Right kidney (tissue), 1 donor: ENCODE data around the gene GRIN3A.
A peak's percentile ranks its signal among the peaks of the same experiment; 100 is the strongest.
"Not testable (repeated sequence)": the region's sequence is repeated elsewhere in the genome, so short reads cannot be mapped to it uniquely, and the experiment has no call there.

Experiments
- DNase-seq: peaks from one replicate; pipeline ENCODE4 v3.0.0-alpha.2; 2016

Gene GRIN3A

DNA sequence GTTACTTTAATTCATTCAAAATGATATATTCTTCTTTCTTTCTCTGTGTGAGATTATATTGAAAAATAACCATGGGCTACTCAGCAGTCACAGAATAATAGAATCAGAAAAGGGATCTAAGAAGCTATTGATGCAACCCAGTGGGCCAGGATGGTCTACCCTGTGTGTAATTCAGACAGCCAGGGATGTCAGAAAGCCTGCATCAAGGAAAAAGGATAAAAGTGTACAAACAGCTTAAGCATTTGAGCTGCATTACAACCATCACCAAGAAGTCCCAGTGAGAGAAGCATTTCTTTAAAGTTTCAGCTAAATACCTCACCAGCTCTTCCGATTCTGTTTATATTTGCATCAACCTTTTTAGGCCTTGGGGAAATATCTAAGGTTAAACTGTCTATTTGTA is 105.8 kb downstream of the GRIN3A start:
- no peak for DNase-seq

DNA sequence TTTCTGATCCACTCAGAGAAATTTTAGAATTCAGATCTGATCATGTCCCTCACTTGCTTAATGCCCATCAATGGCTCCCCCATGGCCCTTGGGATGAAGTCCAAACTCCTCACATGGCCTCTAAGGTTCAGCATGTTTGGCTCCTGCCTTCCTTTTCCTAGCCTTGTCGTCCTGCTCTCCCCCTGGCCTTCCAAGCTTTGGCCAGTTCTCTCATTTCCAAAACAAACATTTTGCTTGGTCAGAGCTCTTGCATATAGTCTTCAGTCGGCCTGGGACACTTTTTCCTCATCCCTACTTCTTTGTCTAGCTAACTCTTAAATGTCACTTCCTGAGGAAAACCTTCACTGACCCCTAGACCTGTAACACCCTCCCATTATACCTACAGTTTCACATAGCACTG is 106.6 kb downstream of the GRIN3A start:
- no peak for DNase-seq

DNA sequence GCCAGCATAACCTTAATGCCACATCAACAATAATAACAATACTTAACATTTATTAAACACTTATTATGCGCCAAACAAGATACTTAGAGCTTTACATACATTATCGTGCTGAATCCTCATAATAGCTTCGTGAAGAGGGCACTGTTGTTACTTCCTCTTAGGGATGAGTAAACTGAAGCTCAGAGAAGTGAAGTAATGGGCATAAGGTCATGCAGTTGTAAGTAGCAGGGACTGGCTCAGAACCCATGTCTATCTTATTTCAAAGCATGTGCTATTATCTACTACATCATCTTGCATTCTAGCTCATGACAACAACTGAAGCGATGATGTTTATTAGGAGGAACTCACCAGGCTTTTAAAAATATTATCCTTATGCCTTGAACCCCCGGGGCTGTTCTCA is 108.8 kb downstream of the GRIN3A start:
- no peak for DNase-seq

DNA sequence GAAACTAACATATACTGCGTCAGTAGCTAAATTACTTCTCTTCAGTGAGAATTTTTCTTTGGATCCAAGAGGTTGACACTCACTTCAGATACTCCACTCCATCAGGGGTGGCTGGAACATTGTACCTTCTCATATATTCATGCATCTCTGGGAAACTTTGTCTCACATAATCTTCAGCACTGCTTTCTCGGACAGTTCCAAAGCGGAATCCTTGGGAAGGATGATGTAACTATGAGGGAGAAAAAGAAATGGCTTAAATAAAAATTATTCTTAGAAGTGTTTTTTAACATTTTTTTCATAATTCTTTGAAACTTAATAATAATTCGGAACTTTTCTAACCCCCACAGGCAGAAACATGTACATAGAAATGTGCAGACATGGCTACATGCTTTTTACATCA is 110.3 kb downstream of the GRIN3A start:
- no peak for DNase-seq

DNA sequence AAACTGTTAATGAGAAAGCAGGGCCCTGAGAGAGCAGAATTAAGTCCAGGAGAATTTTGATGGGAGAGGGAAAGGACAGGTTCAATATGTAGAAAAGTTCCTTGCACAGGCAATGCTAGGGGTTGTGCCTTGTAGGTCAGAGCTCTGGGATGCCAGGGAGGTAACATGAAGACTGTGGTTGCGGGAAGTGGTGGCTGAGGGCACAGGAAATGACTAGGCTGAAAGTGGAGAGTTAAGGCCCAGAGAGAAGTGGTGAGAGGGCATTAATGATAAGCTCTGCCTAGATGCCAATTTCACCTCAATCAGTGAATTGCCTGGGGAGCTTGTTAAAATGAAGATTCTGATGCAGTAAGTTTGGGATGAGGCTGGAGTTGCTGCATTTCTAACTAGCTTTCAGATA is 112.2 kb downstream of the GRIN3A start:
- no peak for DNase-seq

DNA sequence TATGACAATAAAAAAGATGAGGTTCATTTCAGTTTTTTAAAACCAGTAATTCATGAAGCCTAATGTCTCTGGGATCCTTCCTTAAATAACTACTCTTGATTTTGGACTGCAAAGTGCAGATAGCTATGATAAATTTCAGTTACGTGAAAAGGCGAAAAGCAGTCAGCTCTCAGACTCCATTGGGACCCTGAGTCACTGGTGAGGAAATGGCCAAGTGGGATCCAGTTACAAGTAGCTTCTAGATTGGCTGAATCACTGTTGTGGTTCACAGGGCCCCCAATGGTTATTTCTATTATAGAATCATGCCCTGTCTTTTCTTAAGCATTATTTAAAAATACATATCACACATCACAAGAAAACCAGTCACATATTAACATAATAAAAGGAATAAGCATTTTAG is 112.6 kb downstream of the GRIN3A start:
- DNase-seq: no peak

DNA sequence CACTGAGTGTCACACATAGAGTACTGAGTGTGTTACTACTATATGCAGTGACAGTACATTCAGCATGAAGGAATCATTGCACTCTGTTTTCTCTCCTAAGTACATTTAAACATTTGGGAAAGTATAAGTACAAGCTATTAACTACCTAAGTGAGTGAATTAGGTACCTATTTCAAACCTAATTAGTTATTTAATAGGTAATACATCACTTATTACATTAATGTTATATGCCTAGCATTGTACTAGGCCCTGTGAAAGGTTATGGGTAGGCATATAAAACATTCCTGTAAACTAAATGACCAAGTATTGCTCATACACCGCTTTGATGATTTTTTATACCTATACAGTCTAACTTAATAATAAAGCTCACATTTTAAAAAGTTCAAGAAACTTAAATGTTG is 118.0 kb downstream of the GRIN3A start:
- DNase-seq: no peak

DNA sequence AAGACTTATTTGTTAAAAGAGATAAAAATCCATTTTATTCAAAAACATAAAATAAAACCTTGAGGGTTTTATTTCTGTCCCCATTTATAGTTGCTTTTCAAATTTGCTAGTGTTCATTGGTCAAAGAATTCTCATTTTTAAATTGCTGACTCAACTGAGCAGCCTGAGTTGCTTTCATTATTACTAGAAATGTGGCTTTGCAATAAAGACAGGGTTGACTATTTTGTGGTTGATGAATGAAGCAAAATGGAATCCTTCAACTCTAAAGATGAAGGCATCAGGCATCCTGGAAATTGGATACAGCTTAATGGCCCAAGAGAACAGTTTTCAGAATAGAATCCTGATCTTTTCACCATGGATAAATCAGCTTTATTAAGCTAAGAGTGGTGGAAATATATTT is 119.7 kb downstream of the GRIN3A start:
- no peak for DNase-seq

DNA sequence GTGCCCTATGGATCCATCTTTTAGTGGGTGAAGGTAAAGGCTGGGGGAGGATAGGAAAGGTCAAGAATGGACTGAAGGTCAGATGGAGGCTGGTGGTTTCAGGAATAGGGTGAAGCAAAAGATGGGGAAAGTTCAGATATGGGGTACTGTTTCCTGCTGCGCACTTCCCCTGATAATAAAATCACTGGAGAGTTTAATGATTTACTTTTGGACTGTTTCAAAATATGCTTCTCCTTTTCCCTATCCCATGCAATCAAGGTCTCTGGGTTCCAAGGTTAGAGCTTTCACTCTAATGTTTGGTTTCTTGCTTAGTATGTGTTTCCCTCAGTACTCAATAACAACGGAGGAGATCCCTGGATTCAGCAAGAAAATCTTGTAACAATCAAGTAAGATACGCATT is 132.9 kb downstream of the GRIN3A start:
- DNase-seq: no peak

DNA sequence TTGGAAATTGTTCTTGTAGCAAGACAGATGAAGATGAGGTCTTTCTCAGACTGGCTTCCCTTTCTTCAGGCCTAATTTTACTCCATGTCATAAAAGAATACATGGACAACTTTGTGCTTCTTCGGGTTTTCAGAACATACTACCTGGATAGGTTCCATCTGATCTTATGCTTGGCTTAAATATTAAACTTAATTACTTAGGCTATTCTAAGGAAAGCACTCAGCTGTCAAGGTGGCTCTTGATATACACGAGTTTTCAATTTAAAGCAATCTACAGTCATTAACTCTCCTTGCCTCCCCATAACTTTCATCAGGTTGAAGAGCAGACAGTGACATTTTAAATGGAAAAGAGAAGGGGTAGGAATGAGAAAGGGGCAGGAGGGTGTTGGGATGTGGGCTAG is 134.2 kb downstream of the GRIN3A start:
- no peak for DNase-seq

DNA sequence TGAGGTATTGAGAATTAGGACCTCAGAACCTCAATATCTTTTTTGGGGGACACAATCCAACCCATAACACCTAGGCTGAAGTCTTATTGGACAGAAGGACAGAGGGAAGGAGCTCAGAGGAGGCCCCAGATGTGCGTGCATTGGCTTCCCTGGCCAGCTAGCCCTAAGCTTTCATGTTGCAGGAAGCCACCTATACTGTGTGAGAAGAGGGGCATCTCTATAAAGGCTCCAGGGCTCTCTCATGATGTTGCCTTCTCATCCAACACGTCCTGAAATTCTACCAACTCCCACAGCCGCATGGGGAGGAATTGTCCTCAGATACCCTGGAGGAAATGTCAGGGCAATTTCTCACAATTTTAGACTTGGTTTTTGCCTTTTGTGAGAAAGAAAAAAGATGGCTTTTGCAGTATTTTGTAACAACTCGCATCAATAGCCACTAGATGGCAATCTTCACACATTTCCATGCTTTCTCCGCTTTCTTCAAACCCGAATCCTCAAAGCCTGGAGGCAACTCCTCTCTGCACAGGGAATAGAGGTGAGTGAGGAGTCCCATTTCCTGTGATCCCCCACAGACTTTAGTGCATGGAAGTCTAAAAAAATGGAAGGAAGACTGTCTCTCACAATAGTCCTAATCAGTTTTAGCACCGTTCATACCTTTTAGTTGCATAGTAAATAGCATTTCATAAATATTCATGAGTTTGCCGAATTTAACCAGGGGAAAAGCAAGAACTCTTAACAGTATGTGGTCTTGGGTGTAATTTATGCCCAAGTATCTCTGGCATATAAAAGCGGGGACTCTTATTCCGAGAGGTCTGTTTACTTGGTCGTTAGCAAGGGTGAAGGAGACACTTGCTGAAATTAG is 136.3 kb downstream of the GRIN3A start:
- peak; percentile 40 for DNase-seq

DNA sequence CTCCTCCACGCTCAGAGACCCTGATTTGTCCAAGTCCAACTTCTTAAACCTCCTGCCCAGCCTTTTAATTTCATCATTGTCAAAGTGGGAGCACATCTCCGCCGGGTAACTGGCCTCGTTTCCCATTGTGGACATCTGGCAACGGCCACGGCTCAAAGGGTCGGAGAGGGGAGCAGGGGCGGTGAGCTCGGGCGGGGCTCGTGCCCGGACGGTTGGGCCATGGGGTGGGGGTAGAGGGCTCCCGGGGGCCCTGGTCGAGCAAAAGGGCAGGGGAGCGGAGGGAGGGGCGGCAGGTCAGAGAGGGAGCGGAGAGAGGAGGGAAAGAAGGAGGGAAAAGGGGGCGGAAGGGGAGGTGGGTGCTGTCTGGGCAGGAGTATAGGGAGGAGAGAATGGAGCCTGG is 143.7 kb downstream of the GRIN3A start, which contains the start of gene PPP3R2:
Gene PPP3R2, minus strand, starts transcription at position 174 of the 400 bp plus-strand sequence. Its CDS starts 48 bp downstream, at position 126.
- no peak for DNase-seq

DNA sequence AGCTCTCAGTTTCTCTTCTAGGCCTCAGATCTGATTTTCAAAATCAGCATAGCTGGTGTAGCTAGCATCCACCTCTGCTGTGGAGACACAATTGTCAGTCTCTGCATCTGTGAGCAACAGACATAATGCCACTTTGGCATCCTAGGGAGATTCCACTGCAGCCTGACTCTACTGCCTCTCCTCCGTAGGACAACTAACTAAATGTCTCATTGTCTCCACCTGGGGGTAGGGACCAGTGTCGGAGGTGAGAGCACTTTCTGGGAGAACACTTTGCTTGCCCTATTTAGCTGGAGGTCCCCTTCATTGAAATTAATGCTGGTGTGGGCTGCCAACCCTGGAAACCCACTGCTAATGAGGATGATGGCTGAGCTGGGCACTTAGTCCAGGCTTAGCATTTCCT is 145.1 kb downstream of the GRIN3A start:
- DNase-seq: no peak

DNA sequence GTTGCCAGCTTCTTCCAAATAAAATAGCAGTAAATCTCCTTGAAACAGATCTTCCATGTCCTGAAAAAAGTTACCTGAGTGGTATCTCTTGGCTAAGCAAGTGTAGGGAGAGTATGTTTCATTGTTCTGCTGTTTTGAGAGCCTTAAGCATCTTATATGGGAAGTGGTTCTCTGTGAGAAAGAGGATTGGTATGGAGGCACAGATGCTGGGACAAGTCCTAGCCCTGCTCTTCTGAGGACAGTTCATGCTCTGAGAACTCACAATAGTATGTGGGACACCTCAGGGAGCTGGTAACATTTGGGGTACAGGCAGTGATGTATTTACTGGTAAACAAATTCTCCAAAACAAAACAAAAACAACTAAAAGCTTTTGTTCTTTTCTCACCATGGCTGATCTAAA is 145.7 kb downstream of the GRIN3A start:
- no peak for DNase-seq

DNA sequence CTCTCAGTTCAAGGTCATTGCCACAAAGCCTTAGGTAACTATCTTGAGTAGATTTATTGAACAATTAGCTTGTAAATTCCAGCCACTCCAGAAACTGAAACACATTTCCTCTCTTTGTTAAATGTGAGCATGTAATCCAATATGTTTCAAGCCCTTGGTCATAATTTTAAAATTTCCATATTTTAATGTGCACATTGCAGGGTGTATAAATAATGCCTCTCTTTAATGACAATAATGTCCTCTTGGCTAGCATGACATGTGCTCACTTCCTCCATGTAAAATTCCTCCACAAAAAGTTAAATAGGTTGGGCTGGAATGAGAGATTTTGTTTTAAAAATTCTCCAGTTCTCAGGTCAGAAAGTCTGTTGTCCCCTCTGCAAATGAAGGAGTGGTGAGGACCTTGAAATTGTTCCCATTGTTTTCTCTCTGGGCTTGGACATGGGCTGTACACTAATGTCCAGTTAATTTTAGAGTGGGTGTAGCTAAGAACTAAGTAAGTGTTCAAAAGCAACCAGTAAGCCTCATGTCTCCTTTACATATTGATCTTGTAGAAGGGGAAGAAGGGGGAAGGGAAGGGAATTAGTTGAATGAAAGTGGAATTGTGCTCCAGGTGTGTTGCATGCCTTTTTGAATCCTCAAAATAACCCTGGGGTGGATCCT is 146.5 kb downstream of the GRIN3A start:
- DNase-seq: no peak

DNA sequence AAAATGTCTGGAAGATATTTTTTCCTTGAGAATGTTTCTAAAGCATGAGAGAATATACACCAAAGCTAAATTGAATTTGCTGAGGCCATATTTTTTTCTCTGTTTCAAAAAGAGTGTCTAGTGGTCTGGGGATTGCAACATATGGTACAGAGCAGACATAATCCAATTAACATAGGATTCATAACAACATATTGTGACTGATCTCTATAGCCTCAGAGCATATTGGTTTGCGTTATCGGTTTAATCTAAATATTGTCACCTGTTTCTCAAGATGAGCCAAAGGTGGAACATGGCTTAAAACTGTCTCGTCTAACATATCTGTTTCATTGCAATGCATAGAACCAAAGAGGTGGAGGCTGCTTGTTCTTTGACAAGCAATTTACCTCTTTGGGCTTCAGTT is 147.5 kb downstream of the GRIN3A start:
- DNase-seq: no peak

DNA sequence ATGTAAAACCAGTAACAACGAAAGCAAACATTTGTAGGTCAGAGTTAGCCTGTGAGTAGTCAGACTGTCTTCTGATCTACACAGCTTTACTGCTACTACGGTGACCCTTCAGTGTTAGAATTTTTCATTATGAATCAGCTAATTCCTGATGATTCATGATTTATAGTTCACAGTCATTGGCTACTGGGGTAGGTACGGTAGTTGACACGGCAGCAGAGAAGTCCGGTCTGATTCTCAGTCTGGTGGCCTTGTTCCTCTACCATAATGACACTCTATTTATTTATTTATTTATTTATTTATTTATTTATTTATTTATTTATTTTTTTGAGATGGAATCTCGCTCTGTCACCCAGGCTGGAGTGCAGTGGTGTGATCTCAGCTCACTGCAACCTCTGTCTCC is 148.4 kb downstream of the GRIN3A start:
- DNase-seq: not testable (repeated sequence)

DNA sequence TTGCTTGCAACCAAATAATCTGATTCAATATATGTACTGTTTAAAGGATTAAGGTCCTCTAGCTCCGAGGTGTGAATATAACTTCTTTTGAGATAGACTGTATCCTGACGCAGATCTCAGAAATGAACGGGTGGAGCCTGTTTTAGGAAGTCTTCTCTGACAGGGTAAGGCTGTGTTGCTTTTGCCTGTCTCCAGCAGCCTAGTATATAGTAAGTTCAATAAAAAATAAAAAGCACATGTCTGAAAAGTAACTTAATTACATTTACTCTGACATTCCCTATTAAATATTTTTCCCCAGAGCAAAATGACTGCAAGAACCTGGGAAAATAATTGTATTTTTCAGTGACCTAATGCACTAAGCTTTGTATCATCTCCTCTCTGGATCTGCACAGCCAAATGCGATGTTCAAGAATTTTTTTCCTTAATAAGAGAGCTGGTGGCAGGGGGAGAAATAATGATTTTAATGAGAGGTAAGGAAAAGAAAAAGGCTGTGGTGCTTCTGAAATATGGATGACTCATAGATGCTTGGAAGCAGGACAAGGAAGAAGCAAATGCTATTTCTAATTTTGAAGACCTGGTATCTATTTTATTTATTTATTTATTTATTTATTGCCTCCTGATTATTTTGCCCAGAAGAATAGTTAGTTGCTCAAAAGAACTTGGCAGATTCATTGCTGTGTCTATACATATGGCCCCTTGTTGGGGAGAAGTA is 151.0 kb downstream of the GRIN3A start:
- DNase-seq: no peak

DNA sequence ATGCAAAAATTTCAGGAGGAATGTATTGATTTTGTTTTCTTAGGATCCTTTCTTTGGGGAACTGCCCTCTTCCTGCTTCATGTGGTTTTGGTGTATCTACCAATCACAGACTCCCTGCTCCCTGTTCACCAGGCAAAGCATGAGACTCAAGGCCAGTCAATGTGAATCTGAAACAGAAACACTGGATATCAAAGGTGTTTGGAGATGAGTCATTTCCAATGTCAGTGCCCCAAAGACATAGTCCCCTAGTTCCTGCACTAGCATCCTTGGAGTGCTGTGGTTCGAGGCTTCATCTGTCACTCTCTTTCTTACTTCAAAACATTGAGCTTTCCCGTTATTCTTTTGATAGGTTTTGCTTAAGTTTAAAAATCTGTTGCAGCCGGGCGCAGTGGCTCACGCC is 151.8 kb downstream of the GRIN3A start:
- no peak for DNase-seq

DNA sequence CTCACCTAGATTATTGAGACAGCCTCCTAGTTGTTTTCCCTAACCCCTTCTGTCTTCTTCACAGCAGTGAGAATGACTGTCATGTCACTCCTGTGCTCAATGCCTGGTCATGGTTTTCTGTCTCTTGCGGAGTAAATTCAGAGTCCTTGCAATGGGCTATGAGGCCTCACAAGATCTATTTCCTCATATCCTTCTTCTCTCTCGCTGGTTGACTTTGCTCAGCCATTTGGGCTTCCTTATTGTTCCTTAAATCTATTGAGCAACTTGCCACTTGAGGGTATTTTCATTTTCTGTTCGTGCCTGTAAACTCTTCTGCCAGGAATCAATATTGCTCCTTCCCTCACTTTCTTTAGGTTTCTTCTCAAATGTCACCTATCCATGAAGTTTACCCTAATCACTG is 152.7 kb downstream of the GRIN3A start:
- DNase-seq: no peak

DNA sequence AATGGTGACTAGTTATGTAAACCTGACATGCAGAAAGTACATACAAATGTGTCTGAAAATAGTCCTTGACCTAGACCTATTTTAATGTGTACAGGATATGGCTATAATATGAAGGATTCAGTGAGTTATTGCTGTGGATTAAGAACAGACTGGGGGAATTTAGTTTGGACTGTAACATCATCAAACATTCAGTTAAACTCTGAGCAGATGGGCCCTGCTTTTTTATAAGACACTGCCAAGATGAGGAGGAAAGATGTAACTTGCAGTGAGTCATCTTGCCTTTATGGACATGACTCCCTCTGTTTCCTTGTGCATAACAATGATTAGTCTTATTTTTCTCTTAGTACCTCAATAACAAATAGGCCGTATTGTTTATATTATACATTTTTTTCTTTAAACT is 155.9 kb downstream of the GRIN3A start:
- no peak for DNase-seq

DNA sequence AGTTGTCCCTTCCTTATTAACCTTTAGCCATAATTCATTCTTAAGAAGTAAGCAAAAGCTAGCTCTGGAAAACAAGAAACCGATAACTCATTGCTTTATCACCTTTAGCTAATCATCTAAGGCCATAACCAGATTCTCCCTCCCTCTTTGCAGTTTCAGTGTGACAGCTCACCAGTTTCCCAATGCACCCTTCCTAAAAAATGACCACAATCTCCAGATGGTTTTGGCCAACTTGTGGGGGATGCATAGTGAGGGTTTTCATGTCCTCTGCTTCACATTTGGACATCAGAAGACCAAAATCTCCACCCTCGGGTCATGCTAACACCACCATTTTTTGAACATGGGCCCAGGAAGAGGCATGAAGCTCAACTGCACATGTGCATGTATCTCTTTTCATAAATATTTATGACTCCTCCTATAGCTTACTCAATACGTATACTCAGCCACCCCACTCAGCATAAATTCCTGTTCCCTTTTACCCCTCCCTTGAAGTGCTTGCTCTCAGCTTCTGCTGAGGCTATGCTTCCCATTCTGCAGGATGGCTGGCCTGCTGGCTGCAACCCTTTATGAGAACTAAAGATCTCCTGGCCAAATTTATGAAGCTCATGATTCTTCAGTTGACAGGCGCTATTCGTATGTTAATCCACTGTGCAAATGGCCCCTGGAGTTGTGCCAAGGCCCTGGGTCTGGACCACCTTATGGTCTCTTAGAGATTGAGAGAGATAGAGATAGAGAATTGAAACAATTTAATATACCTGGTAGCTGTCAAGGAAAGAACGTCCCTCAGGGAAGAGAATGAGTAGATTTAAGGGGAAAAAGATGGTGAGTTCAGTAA is 158.5 kb downstream of the GRIN3A start:
- no peak for DNase-seq
